GM19328 (cell line): ENCODE data around the gene ALDH4A1.

Source experiments
- ATAC-seq: cut with Tn5 transposase; IDR thresholded peaks from one replicate; pipeline ENCODE4 v1.9.1; 2021; ENCODE audit warnings: mild to moderate bottlenecking, moderate library complexity; ENCODE audit not compliant: unreplicated experiment

ALDH4A1 gene

GRCh38 chr1:18902523-18903290, at the start of gene ALDH4A1:
ALDH4A1 (minus strand) TSS chr1:18902555; CDS start chr1:18902523, 32 bp downstream.
- peak; percentile 96 for ATAC-seq

GRCh38 chr1:18951818-18952391, 49.5 kb upstream of the ALDH4A1 start:
- ATAC-seq: no peak

- no peak for ATAC-seq
These were observed 49.1 kb upstream of the ALDH4A1 start for GRCh38 chr1:18951416-18951815.

- no peak for ATAC-seq
These were observed 48.2 kb upstream of the ALDH4A1 start for GRCh38 chr1:18950401-18951026.

GRCh38 chr1:18949686-18950400, 47.5 kb upstream of the ALDH4A1 start:
- no peak for ATAC-seq

- no peak for ATAC-seq
These were observed 46.7 kb upstream of the ALDH4A1 start for GRCh38 chr1:18948913-18949685.

- no peak for ATAC-seq
These were observed 45.9 kb upstream of the ALDH4A1 start for GRCh38 chr1:18948048-18948912.

GRCh38 chr1:18947570-18947969, 45.2 kb upstream of the ALDH4A1 start:
- ATAC-seq: no peak

- ATAC-seq: no peak
These were observed 44.4 kb upstream of the ALDH4A1 start for GRCh38 chr1:18946550-18947381.

- ATAC-seq: no peak
These were observed 43.1 kb upstream of the ALDH4A1 start for GRCh38 chr1:18945401-18945849.

GRCh38 chr1:18944810-18945209, 42.5 kb upstream of the ALDH4A1 start:
- no peak for ATAC-seq

- no peak for ATAC-seq
These were observed 41.7 kb upstream of the ALDH4A1 start for GRCh38 chr1:18943914-18944572.

GRCh38 chr1:18943162-18943561, 40.8 kb upstream of the ALDH4A1 start:
- ATAC-seq: no peak

GRCh38 chr1:18942340-18942739, 40.0 kb upstream of the ALDH4A1 start:
- ATAC-seq: no peak

GRCh38 chr1:18941221-18942141, 39.1 kb upstream of the ALDH4A1 start:
- ATAC-seq: no peak

GRCh38 chr1:18940303-18941020, 38.1 kb upstream of the ALDH4A1 start:
- no peak for ATAC-seq
